GM21423 (cell line): ENCODE results near the gene IFT22.
"Not testable (repeated sequence)": the region's sequence is repeated elsewhere in the genome, so short reads cannot be mapped to it uniquely, and the experiment has no call there.

ENCODE experiments used
- ATAC-seq: cut with Tn5 transposase; IDR thresholded peaks from one replicate; pipeline ENCODE4 v1.9.1; 2021; ENCODE audit warnings: mild to moderate bottlenecking, moderate library complexity; ENCODE audit not compliant: unreplicated experiment

IFT22 gene

DNA sequence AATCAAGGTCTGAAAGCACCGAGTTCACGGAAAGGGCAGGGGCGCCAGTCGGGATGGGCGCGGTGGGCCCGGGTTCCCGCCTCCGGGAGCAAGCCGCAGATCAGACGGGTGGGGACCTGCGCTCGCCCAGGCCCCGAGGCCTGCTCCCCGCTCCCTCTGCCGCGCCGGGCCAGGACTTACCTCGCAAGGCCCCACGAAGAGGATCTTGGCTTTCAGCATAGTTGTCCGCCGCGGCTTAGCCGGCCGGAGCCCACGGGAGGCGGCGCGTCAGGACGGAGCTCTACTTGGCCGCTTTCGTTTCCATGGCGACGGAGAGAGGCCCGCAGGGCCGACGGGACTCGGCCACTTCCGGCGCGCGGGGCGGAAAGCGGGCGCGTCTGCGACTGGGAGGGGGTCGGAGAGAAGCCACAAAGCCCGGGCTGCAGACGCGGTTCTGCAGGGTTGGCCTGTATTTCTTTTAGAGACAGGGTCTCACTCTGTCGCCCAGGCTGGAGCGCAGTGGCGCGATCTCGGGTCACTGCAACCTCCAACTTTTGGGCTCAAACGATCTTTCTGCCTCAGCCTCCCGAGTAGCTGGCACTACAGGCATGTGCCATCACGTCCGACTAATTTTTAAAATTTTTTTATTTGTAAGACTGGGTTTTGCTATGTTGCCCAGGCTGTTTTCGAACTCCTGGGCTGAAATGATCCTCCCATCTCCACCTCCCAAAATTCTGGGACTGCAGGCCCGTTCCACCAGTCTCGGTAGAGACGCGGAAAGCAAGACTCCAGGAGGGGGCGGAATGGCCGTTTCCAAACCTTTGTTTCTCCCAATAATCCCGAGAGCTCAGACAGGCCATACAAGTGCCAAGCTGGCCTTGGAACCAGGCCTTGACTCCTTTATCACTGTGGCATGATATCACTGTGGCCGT, at the start of gene IFT22:
Gene IFT22 (minus strand): TSS at position 322 of the 911 bp plus-strand sequence. CDS start 103 bp downstream, at position 219.
- peak; percentile 97 for ATAC-seq

DNA sequence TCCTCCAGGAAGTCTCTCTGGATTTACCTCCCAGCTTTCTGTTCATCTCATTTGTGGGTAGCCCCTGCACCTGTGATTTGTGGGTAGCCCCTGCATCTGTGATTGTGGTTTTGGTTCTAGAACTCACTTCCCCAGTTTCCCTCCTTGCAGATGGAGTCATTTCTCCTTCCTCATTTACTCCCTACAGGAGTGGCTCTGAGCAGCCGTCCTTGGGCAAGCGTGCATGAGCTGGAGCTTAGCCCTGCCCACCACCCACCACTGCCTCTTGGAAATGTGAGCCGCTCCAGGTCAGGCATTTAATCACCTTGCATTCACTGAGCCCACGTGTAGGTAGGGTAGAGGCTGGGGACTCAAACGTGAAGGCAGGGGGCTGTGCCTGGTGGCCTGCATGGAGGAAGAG, 49.2 kb upstream of the IFT22 start:
- no peak for ATAC-seq

- ATAC-seq, result no peak
Observed at GRCh38 chr7:101368422-101369165, 47.0 kb upstream of the IFT22 start.

DNA sequence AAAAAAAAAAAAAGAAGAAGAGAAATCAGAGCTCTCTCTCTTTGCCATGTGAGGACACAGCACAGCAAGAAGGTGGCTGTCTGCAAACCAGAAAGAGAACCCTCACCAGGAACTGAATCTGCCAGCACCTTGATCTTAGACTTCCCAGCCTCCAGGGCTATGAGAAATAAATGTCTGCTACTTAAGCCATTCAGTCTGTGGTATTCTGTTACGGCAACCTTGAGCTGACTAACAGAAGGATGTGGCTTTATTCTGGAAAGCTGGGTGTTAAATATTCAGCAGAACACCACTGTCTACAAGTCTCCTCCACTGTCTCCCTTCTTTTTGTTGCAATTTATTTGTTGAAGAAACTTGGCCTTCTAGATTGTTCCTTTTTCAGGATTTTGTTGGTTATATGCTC, 46.1 kb upstream of the IFT22 start:
- no peak for ATAC-seq

- ATAC-seq, result no peak
Observed at GRCh38 chr7:101365956-101366355, 44.3 kb upstream of the IFT22 start.

- no peak for ATAC-seq
Observed at GRCh38 chr7:101363734-101364374, 42.2 kb upstream of the IFT22 start.

- no peak for ATAC-seq
Observed at GRCh38 chr7:101363196-101363733, 41.7 kb upstream of the IFT22 start.

- ATAC-seq, result no peak
Observed at GRCh38 chr7:101362334-101363195, 41.0 kb upstream of the IFT22 start, which contains the start of gene COL26A1. Gene COL26A1 (plus strand): TSS chr7:101362875. CDS start chr7:101363033, 158 bp downstream.

- no peak for ATAC-seq
Observed at GRCh38 chr7:101357433-101357832, 35.8 kb upstream of the IFT22 start.

DNA sequence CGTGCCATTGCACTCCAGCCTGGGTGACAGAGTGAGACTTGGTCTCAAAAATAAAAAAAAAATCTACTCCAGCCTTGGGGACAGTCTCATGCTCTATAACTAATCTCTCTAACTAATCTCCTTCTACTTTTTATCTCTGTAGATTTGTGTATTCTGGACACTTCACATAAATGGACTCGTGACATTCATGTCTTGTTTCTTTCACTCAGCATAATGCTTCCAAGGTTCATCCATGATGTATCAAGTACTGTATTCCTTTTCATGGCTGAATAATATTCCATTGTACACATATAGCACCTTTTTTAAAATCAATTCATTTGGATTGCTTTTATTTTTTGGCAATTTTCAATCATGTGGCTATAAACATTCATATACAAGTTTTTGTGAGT, 31.3 kb upstream of the IFT22 start:
- no peak for ATAC-seq

DNA sequence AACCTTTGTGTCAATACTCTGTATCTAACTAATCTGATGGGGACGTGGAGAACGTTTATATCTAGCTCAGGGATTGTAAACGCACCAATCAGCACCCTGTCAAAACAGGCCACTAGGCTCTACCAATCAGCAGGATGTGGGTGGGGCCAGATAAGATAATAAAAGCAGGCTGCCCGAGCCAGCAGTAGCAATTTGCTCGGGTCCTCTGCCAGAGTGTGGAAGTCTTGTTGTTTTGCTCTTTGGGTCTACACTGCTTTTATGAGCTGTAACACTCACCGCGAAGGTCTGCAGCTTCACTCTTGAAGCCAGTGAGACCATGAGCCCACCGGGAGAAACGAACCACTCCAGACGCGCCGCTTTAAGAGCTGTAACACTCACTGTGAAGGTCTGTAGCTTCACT, 27.7 kb upstream of the IFT22 start:
- ATAC-seq, result not testable (repeated sequence)

DNA sequence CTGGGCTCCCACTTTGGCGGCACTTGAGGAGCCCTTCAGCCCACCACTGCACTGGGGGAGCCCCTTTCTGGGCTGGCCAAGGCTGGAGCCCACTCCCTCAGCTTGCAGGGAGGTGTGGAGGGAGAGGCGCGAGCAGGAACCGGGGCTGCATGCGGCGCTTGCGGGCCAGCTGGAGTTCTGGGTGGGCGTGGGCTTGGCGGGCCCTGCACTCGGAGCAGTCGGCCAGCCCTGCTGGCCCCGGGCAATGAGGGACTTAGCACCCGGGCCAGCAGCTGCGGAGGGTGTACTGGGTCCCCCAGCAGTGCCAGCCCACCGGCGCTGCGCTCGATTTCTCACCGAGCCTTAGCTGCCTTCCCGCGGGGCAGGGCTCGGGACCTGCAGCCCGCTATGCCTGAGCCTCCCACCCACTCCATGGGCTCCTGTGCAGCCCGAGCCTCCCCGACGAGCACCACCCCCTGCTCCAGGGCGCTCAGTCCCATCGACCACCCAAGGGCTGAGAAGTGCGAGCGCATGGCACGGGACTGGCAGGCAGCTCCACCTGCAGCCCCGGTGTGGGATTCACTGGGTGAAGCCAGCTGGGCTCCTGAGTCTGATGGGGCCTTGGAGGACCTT, 26.9 kb upstream of the IFT22 start:
- ATAC-seq, result not testable (repeated sequence)

GRCh38 chr7:101347477-101347876, 25.9 kb upstream of the IFT22 start:
- no peak for ATAC-seq

DNA sequence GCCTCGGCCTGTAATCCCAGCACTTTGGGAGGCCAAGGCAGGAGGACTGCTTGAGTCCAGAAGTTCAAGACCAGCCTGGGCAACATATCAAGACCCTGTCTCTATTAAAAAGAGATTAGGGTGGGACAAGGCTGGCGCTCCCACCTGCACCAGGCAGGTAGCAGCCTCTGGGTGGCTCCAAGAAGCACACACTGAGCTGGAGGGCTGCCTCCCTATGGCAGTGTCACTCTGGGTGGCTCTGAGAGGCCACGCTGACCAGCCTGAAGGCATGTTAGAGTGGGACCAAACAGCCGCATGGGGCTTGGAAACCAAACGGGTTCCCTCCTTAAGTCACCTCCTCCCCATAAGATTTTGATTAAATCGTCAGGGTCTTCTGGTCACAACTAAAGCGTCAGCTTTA, 21.3 kb upstream of the IFT22 start:
- no peak for ATAC-seq

DNA sequence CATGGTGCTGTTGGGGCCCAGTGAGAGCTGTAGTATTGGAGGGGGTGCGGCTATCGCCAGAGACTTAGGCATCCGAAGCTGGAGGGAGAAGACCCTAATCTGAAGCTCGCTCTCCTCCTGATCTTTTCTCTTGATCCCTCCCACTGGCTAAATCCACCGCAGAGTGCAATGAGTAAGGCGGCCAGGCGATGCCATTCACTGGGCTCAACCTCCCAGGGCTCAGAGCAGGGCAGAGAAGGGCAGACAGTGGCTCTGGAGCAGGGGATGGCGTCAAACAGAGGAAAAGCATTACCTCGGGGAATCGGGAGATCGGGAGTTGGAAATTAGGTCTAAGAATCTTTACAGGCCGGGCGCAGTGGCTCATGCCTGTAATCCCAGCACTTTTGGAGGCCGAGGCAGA, 18.8 kb upstream of the IFT22 start:
- no peak for ATAC-seq

DNA sequence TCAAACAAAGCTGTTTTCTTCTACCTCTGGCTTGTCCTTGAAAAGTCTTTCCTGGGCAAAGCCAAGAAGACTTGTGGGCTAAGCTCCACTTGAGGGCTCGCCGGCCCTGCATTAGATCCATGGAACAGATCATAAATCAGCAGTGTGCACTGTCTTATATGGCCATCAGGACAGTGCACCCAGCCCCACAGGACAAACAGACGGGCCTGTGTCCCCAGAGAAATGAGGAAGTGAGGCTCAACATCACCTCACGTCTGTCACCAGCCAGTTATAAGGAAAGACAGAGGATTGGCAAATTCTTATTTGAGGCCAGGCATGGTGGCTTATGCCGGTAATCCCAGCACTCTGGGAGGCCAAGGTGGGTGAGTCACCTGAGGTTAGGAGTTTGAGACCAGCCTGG, 12.3 kb upstream of the IFT22 start:
- no peak for ATAC-seq

DNA sequence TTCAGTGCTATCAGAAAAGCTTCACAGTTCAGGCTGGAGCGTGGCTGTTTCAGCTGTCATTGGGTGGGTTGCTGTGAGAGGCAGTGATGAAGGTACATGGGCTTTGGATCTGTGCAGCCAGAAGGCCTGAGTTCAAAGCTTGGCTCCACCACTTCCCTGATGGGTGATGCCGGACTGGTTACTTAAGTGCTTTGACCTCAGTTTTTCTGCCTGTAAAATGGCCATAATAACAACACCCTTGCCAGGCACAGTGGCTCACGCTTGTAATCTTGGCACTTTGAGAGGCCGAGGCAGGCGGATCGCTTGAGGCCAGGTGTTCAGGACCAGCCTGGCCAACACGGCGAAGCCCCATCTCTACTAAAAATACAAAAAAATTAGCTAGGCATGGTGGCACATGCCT, 10.4 kb upstream of the IFT22 start:
- no peak for ATAC-seq

DNA sequence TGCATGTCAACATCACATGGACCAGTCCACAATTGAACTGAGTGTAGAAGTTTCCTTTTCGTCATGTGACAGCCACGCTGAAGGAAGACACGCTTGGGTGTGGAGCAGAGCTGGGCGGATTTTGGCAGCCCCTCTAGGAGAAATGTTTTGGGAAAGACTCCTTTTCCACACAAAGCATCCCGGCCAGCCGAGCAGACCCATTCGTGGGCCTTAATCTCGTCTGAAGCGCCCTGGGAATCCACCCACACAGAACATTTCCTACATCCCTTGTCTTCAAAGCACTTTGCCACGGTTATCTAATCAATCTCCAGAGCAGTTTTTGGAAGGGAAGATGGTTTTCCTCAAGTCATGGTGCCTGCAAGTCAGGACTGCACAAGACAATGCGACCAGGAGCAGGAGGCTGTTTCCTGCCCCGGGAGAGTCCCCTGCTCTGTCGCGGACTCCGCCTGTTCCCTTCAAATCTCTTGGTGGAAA, 8.4 kb upstream of the IFT22 start:
- ATAC-seq, result no peak

DNA sequence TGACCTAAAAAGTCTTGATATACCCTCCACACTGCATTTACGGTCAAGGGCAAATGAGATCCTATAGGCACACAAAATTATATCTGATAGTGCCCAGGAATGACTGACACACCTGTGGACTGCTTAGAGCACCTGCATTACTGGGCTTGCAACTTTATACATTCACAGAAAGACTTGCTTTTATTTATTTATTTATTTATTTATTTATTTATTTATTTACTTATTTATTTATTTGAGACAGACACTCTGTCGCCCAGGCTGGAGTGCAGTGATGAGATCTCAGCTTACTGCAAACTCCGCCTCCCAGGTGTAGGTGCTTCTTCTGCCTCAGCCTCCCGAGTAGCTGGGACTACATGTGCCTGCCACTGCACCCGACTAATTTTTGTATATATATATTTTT, 6.5 kb upstream of the IFT22 start:
- ATAC-seq, result no peak

GRCh38 chr7:101319401-101319800, 2.2 kb downstream of the IFT22 start:
- no peak for ATAC-seq
